Activated naive CD4-positive, alpha-beta T cell (primary cell): ENCODE results near the gene STPG3.
"Not testable (repeated sequence)": the region's sequence is repeated elsewhere in the genome, so short reads cannot be mapped to it uniquely, and the experiment has no call there.

ENCODE experiments used
- DNase-seq, 4 experiments: peaks; one replicate each; lab custom pipeline; 2025; lab: John Stamatoyannopoulos, UW

Gene STPG3

GRCh38 chr9:137245450-137246421 is 5.3 kb upstream of the STPG3 start:
- DNase-seq, result no peak

- DNase-seq, result no peak
These were observed 3.8 kb upstream of the STPG3 start for GRCh38 chr9:137247135-137247915.

GRCh38 chr9:137247916-137248175 is 3.2 kb upstream of the STPG3 start:
- no peak for DNase-seq

- DNase-seq, result no peak
These were observed 525 bp upstream of the STPG3 start for GRCh38 chr9:137250329-137251193.

GRCh38 chr9:137251490-137252268 is 593 bp downstream of the STPG3 start:
- DNase-seq, result no peak

GRCh38 chr9:137252555-137253506 is 1.7 kb downstream of the STPG3 start:
- no peak for DNase-seq

- DNase-seq, result no peak
These were observed 2.9 kb downstream of the STPG3 start for GRCh38 chr9:137253717-137254623.

GRCh38 chr9:137254624-137255447 is 3.8 kb downstream of the STPG3 start, which contains the start of gene NELFB:
TSS of gene NELFB (plus strand) at chr9:137255327.
- DNase-seq, result peak; percentile 92 to 97 (median 94)

- DNase-seq, result peak in 1 of 4 experiments; percentile 52
These were observed 4.5 kb downstream of the STPG3 start for GRCh38 chr9:137255448-137256114.

- no peak for DNase-seq
These were observed 5.3 kb downstream of the STPG3 start for GRCh38 chr9:137256362-137256761.

GRCh38 chr9:137256856-137257255 is 5.8 kb downstream of the STPG3 start:
- no peak for DNase-seq

GRCh38 chr9:137262173-137262908 is 11.3 kb downstream of the STPG3 start:
- DNase-seq, result not testable (repeated sequence)

- DNase-seq, result no peak
These were observed 11.8 kb downstream of the STPG3 start for GRCh38 chr9:137262909-137263285.

GRCh38 chr9:137263506-137263905 is 12.4 kb downstream of the STPG3 start:
- DNase-seq, result no peak

GRCh38 chr9:137264067-137264466 is 13.0 kb downstream of the STPG3 start:
- no peak for DNase-seq

GRCh38 chr9:137265496-137266161 is 14.5 kb downstream of the STPG3 start:
- no peak for DNase-seq
